ENCODE data around the gene ARFGEF2.

DNA sequence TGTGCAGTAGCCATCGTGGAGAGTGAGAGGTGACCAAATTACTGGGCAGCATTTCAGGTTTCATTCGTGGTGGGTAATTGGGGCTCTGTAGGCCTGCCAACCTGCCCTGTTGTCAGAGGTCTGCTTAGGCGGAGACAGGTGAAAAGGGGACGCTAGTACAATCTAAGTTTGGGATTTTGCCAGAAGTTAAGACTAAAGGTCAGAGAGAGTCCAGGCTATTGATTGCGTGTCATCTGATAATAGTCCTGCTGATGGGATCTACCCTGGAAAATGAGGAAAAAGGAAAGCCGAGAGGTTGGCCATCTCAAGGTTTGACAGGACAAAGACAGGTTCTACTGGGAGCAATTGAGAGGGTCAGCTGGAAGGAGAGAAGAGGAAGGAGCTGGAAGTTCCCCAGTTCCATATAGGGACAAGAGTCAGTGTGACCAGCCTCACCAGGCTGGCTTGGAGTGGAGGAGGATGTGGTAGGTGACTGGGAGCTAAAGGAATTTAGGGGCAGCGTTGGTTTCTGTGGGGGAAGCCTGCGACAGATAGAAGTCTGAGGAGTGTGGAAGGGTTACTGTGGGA lies 10.9 kb downstream of the ARFGEF2 start:
- TF ChIP-seq, protein P1, sequence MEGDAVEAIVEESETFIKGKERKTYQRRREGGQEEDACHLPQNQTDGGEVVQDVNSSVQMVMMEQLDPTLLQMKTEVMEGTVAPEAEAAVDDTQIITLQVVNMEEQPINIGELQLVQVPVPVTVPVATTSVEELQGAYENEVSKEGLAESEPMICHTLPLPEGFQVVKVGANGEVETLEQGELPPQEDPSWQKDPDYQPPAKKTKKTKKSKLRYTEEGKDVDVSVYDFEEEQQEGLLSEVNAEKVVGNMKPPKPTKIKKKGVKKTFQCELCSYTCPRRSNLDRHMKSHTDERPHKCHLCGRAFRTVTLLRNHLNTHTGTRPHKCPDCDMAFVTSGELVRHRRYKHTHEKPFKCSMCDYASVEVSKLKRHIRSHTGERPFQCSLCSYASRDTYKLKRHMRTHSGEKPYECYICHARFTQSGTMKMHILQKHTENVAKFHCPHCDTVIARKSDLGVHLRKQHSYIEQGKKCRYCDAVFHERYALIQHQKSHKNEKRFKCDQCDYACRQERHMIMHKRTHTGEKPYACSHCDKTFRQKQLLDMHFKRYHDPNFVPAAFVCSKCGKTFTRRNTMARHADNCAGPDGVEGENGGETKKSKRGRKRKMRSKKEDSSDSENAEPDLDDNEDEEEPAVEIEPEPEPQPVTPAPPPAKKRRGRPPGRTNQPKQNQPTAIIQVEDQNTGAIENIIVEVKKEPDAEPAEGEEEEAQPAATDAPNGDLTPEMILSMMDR (IDR thresholded peaks at IDR 0.05; ENCODE audit: low read depth, low read length), result no peak
- TF ChIP-seq EZH2phosphoT487 (IDR thresholded peaks at IDR 0.05; ENCODE audit: low read depth), result no peak
